GM23338 (cell line): ENCODE measurements around the gene LAMC3. TPM values are rescaled to one million over a fixed set of nuclear protein-coding genes. Genes with fewer than 3 reads are reported as not detected.
A peak's percentile ranks its signal among the peaks of the same experiment; 100 is the strongest.

Source experiments
- ATAC-seq: fragments of 200-7000 bp; cut with Tn5 transposase; 3 replicates; pipeline ENCODE4 v1.9.1; 2020
- DNase-seq: peaks from one replicate; pipeline ENCODE4 v3.0.0-alpha.2; 2015; ENCODE audit warnings: low spot score
- H2AFZ ChIP-seq: fragments of 200-600 bp; sonication (generic); 2 replicates; pipeline ENCODE4 v1.8.0; 2016; ENCODE audit warnings: antibody characterized with exemption, mild to moderate bottlenecking, moderate library complexity
- H3F3A ChIP-seq: fragments of 200-600 bp; sonication (generic); replicated peaks from 2 replicates; pipeline ENCODE4 v1.8.0; 2017; ENCODE audit warnings: antibody characterized with exemption, mixed run types, low read depth
- H3K27ac ChIP-seq: fragments of 200-600 bp; sonication (generic); 2 replicates; pipeline ENCODE4 v1.6.1; 2016; ENCODE audit warnings: low read depth
- H3K27me3 ChIP-seq: fragments of 200-600 bp; sonication (generic); 2 replicates; pipeline ENCODE4 v1.8.0; 2016; ENCODE audit warnings: mild to moderate bottlenecking, mixed run types, moderate library complexity; ENCODE audit not compliant: insufficient read depth
- H3K36me3 ChIP-seq: fragments of 200-600 bp; sonication (generic); 2 replicates; pipeline ENCODE4 v1.8.0; 2016; ENCODE audit warnings: mild to moderate bottlenecking; ENCODE audit not compliant: insufficient read depth
- H3K4me1 ChIP-seq: fragments of 200-600 bp; sonication (generic); 2 replicates; pipeline ENCODE4 v1.8.0; 2016; ENCODE audit warnings: mild to moderate bottlenecking, moderate library complexity; ENCODE audit not compliant: insufficient read depth
- H3K4me2 ChIP-seq: fragments of 200-600 bp; sonication (generic); 2 replicates; pipeline ENCODE4 v1.7.1; 2017; ENCODE audit warnings: mixed run types
- H3K4me3 ChIP-seq: fragments of 200-600 bp; sonication (generic); 2 replicates; pipeline ENCODE4 v1.6.1; 2016; ENCODE audit warnings: mixed run types
- H3K79me2 ChIP-seq: fragments of 200-600 bp; sonication (generic); replicated peaks from 2 replicates; pipeline ENCODE4 v1.8.0; 2017; ENCODE audit warnings: mild to moderate bottlenecking; ENCODE audit not compliant: insufficient read depth
- H3K9me2 ChIP-seq: fragments of 200-600 bp; sonication (generic); 2 replicates; pipeline ENCODE4 v1.8.0; 2017; ENCODE audit not compliant: insufficient read depth
- H4K20me1 ChIP-seq: fragments of 200-600 bp; sonication (generic); replicated peaks from 2 replicates; pipeline ENCODE4 v1.8.0; 2017; ENCODE audit warnings: mild to moderate bottlenecking; ENCODE audit not compliant: insufficient read depth
- H3K27ac Mint-ChIP-seq: 2 replicates; pipeline ENCODE4 v1.8.0; 2020; ENCODE audit warnings: inconsistent platforms, mild to moderate bottlenecking, moderate library complexity, mixed read lengths
- H3K27me3 Mint-ChIP-seq: 3 replicates; pipeline ENCODE4 v1.8.0; 2022; ENCODE audit warnings: low read depth, mild to moderate bottlenecking, moderate library complexity, mixed read lengths, inconsistent platforms; ENCODE audit not compliant: insufficient read depth, poor library complexity
- H3K36me3 Mint-ChIP-seq: 3 replicates; pipeline ENCODE4 v1.8.0; 2021; ENCODE audit warnings: low read depth, mild to moderate bottlenecking, inconsistent platforms, moderate library complexity, mixed read lengths
- H3K4me1 Mint-ChIP-seq: 3 replicates; pipeline ENCODE4 v1.8.0; 2020; ENCODE audit warnings: mild to moderate bottlenecking, inconsistent platforms, mixed read lengths
- H3K4me3 Mint-ChIP-seq: 3 replicates; pipeline ENCODE4 v1.8.0; 2021; ENCODE audit warnings: moderate library complexity, mild to moderate bottlenecking, inconsistent platforms, mixed read lengths
- H3K9me3 Mint-ChIP-seq: 3 replicates; pipeline ENCODE4 v1.8.0; 2020; ENCODE audit warnings: moderate library complexity, mild to moderate bottlenecking, inconsistent platforms, mixed read lengths
- CREB1 ChIP-seq: fragments of 250-450 bp; sonication (Bioruptor Pico); IDR thresholded peaks from 2 replicates; pipeline ENCODE4 v1.5.0; 2020; ENCODE audit warnings: low read depth, mild to moderate bottlenecking, moderate library complexity
- ETS1 ChIP-seq: IDR thresholded peaks from 2 replicates; pipeline ENCODE4 v1.6.1; 2016; ENCODE audit warnings: antibody characterized with exemption
- EZH2phosphoT487 ChIP-seq: fragments of 200-600 bp; sonication (generic); IDR thresholded peaks from one replicate; pipeline ENCODE4 v1.8.1; 2018; ENCODE audit warnings: antibody characterized with exemption; ENCODE audit not compliant: unreplicated experiment
- JUNB ChIP-seq: IDR thresholded peaks from one replicate; pipeline ENCODE4 v1.6.1; 2016; ENCODE audit warnings: antibody characterized with exemption; ENCODE audit not compliant: unreplicated experiment
- NANOG ChIP-seq: IDR thresholded peaks from 2 replicates; pipeline ENCODE4 v1.6.1; 2016; ENCODE audit warnings: antibody characterized with exemption, borderline replicate concordance
- POLR2AphosphoS5 ChIP-seq: IDR thresholded peaks from 2 replicates; pipeline ENCODE4 v1.6.1; 2016; ENCODE audit warnings: antibody characterized with exemption, low read depth
- STAT1 ChIP-seq: IDR thresholded peaks from one replicate; pipeline ENCODE4 v1.6.1; 2016; ENCODE audit warnings: antibody characterized with exemption; ENCODE audit not compliant: unreplicated experiment
- ZNF114 ChIP-seq: fragments of 250-450 bp; sonication (Bioruptor Pico); IDR thresholded peaks from 2 replicates; pipeline ENCODE4 v1.5.0; 2020; ENCODE audit warnings: mild to moderate bottlenecking, moderate library complexity
- ZNF331 ChIP-seq: fragments of 250-450 bp; sonication (Bioruptor Pico); IDR thresholded peaks from 2 replicates; pipeline ENCODE4 v1.5.0; 2020; ENCODE audit warnings: low read depth, mild to moderate bottlenecking, moderate library complexity
- ZNF462 ChIP-seq: fragments of 250-450 bp; sonication (Bioruptor Pico); IDR thresholded peaks from 2 replicates; pipeline ENCODE4 v1.5.0; 2020; ENCODE audit warnings: mild to moderate bottlenecking, moderate library complexity
- long read RNA-seq: library from polyadenylated mRNA; unstranded; transcript quantifications from one replicate; pipeline ENCODE4 v2.0.0, GENCODE V29; 2020; ENCODE audit not compliant: unreplicated experiment
- polyA plus RNA-seq: library from polyadenylated mRNA; unstranded; fragments of >200 nt; fragmentation: Nextera tagmentation; extraction: Ambion mirVana; gene quantifications from 2 replicates; pipeline ENCODE4 v1.2.1, GENCODE V29; 2016
- total RNA-seq: library from RNA; depleted of rRNA; stranded (reverse); fragments of >200 nt; shearing (Covaris generic); gene quantifications from 2 replicates; pipeline ENCODE4 v1.2.3, GENCODE V29; 2014; rRNA removed
- TF ChIP-seq, protein P1 (sequence below), 2 experiments: fragments of 200-600 bp in 1 of 2; sonication (generic) in 1 of 2; conservative IDR thresholded peaks; 2 replicates each; pipeline versions ENCODE4 v1.5.1 to v1.6.1; 2016 to 2017; ENCODE audit warnings: antibody characterized with exemption in 2 of 2, low read depth in 2 of 2, mild to moderate bottlenecking in 2 of 2, moderate library complexity in 1 of 2

The LAMC3 gene
- total RNA-seq (19.2 and 27.4 TPM in 2 replicates), polyA plus RNA-seq (8.2 and 9.0 TPM in 2 replicates)
- long read RNA-seq, full-length matches to known transcripts = 1 of 2 reads
- long read RNA-seq, partial matches to known transcripts = 1 of 2 reads
- long read RNA-seq, other reads (novel, unspliced or antisense) = 0 of 2 reads

- Histone ChIP-seq H3K79me2 (peaks cover 19% of the 10 kb centered on the region), H3K4me3 (peak within 1 kb of the TSS; percentile 56), H3K27ac (no peak within 1 kb of the TSS), H3K36me3 (no peaks in the 10 kb centered on the region), H3K9me2 (no peaks in the 10 kb centered on the region), H3K4me2 (peak within 1 kb of the TSS; percentile 80), H4K20me1 (no peaks in the 10 kb centered on the region; the same call in 1 of the 2 replicates), H3K4me1 (peaks cover 26% of the 10 kb centered on the region), H3F3A (no peaks in the 10 kb centered on the region; the same call in 1 of the 2 replicates), H3K27me3 (peaks cover 12% of the 10 kb centered on the region), H2AFZ (peak within 1 kb of the TSS; percentile 98)
- peak; percentile 78 for ATAC-seq
- H3K4me3 Mint-ChIP-seq = peak within 1 kb of the TSS; percentile 65
- no peak for TF ChIP-seq ZNF114 (CRISPR knock-in tag)
- no peak for TF ChIP-seq STAT1
- TF ChIP-seq POLR2AphosphoS5 = no peak
- no peak for TF ChIP-seq JUNB
- no peak for TF ChIP-seq NANOG
- TF ChIP-seq ZNF331 (CRISPR knock-in tag) = no peak
- TF ChIP-seq EZH2phosphoT487 = no peak
- no peak for TF ChIP-seq ZNF462
- TF ChIP-seq ETS1 = no peak
- TF ChIP-seq, protein P1, sequence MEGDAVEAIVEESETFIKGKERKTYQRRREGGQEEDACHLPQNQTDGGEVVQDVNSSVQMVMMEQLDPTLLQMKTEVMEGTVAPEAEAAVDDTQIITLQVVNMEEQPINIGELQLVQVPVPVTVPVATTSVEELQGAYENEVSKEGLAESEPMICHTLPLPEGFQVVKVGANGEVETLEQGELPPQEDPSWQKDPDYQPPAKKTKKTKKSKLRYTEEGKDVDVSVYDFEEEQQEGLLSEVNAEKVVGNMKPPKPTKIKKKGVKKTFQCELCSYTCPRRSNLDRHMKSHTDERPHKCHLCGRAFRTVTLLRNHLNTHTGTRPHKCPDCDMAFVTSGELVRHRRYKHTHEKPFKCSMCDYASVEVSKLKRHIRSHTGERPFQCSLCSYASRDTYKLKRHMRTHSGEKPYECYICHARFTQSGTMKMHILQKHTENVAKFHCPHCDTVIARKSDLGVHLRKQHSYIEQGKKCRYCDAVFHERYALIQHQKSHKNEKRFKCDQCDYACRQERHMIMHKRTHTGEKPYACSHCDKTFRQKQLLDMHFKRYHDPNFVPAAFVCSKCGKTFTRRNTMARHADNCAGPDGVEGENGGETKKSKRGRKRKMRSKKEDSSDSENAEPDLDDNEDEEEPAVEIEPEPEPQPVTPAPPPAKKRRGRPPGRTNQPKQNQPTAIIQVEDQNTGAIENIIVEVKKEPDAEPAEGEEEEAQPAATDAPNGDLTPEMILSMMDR (conservative IDR thresholded peaks at IDR 0.05; ENCODE audit: low read depth in 2 of 2) = peak; percentile 41 to 66
- peak; percentile 72 for TF ChIP-seq CREB1 (CRISPR knock-in tag)
- no peaks in the 10 kb centered on the region for H3K36me3 Mint-ChIP-seq
- peaks cover 3% of the 10 kb centered on the region; the same call in 1 of the 3 replicates for H3K9me3 Mint-ChIP-seq
- H3K27me3 Mint-ChIP-seq = peaks cover 27% of the 10 kb centered on the region
- peak; percentile 78 for DNase-seq
- no peak within 1 kb of the TSS for H3K27ac Mint-ChIP-seq
- peaks cover 21% of the 10 kb centered on the region for H3K4me1 Mint-ChIP-seq
Measured at GRCh38 chr9:131008909-131009618, at the start of gene LAMC3. TSS of gene LAMC3 (plus strand) at chr9:131009174. CDS start at chr9:131009215, 41 bp downstream.
